H1 (cell line): ENCODE measurements around the gene PLEKHB1.

Experiments
- ATF2 ChIP-seq: IDR thresholded peaks from 2 replicates; pipeline ENCODE4 v1.6.1; 2012; ENCODE audit warnings: low read length, inconsistent platforms
- CEBPB ChIP-seq: IDR thresholded peaks from 2 replicates; pipeline ENCODE4 v1.6.1; 2012; ENCODE audit warnings: low read depth, low read length
- CREB1 ChIP-seq: IDR thresholded peaks from 2 replicates; pipeline ENCODE4 v1.6.1; 2012; ENCODE audit warnings: inconsistent platforms
- EZH2 ChIP-seq: fragments of 200-600 bp; sonication (generic); IDR thresholded peaks from 2 replicates; pipeline ENCODE4 v1.7.1; 2012; ENCODE audit warnings: low read depth, mild to moderate bottlenecking, moderate library complexity, low read length, inconsistent platforms; ENCODE audit not compliant: severe bottlenecking
- SP2 ChIP-seq: IDR thresholded peaks from 2 replicates; pipeline ENCODE4 v1.6.1; 2012; ENCODE audit warnings: mild to moderate bottlenecking, low read length, inconsistent platforms
- SUZ12 ChIP-seq: fragments of 200-600 bp; sonication (generic); IDR thresholded peaks from 2 replicates; pipeline ENCODE4 v1.6.1; 2012; ENCODE audit warnings: mild to moderate bottlenecking, inconsistent platforms, low read length, moderate library complexity, mixed read lengths
- TEAD4 ChIP-seq: IDR thresholded peaks from 2 replicates; pipeline ENCODE4 v1.6.1; 2012; ENCODE audit warnings: low read depth, low read length, inconsistent platforms, mixed read lengths
- YY1 ChIP-seq: IDR thresholded peaks from 2 replicates; pipeline ENCODE4 v1.6.1; 2011; ENCODE audit warnings: low read depth, mild to moderate bottlenecking, low read length
- TF ChIP-seq, protein P1 (sequence below), 3 experiments: IDR thresholded peaks; 1 replicate in 2 of 3; 2 replicates in 1 of 3; pipeline versions ENCODE4 v1.5.1 to v1.6.1; 2011; ENCODE audit warnings: low read length in 3 of 3, mild to moderate bottlenecking in 3 of 3, inconsistent platforms in 2 of 3, low read depth in 1 of 3, moderate library complexity in 1 of 3; ENCODE audit not compliant: insufficient read depth in 1 of 3; ENCODE audit errors: control extremely low read depth in 1 of 3

GRCh38 chr11:73647459-73648100 is 1.2 kb downstream of the PLEKHB1 start:
- TF ChIP-seq YY1 (no peak), EZH2 (no peak), SP2 (no peak), ATF2 (no peak), CEBPB (no peak), CREB1 (peak; percentile 88), TEAD4 (peak; percentile 9; the same call in 1 of the 2 replicates), SUZ12 (no peak)
- TF ChIP-seq, protein P1, sequence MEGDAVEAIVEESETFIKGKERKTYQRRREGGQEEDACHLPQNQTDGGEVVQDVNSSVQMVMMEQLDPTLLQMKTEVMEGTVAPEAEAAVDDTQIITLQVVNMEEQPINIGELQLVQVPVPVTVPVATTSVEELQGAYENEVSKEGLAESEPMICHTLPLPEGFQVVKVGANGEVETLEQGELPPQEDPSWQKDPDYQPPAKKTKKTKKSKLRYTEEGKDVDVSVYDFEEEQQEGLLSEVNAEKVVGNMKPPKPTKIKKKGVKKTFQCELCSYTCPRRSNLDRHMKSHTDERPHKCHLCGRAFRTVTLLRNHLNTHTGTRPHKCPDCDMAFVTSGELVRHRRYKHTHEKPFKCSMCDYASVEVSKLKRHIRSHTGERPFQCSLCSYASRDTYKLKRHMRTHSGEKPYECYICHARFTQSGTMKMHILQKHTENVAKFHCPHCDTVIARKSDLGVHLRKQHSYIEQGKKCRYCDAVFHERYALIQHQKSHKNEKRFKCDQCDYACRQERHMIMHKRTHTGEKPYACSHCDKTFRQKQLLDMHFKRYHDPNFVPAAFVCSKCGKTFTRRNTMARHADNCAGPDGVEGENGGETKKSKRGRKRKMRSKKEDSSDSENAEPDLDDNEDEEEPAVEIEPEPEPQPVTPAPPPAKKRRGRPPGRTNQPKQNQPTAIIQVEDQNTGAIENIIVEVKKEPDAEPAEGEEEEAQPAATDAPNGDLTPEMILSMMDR (IDR thresholded peaks at IDR 0.05; ENCODE audit: control extremely low read depth in 1 of 3, insufficient read depth in 1 of 3, low read depth in 1 of 3, low read length in 3 of 3): no peak
